ENCODE data around the gene KRTAP10-11.

- TF ChIP-seq CTCF (IDR thresholded peaks at IDR 0.05), result no peak
- no peak for TF ChIP-seq POLR2AphosphoS5 (IDR thresholded peaks at IDR 0.05)
- TF ChIP-seq POLR2A (IDR thresholded peaks at IDR 0.05), result no peak
- no peak for TF ChIP-seq EP300 (IDR thresholded peaks at IDR 0.05)
Measured at GRCh38 chr21:44654576-44655175, 8.5 kb downstream of the KRTAP10-11 start, which contains the start of gene KRTAP12-4.
